SK-N-SH treated with all-trans-retinoic acid at 6 μM for 48 hours (cell line): ENCODE data around the gene OR2A12.

Source experiments
- ARNTL ChIP-seq: fragments of 450-650 bp; formaldehyde crosslinking; IDR thresholded peaks from 2 replicates; pipeline ENCODE4 v1.5.0; 2020; ENCODE audit warnings: low read depth, mild to moderate bottlenecking, moderate library complexity, borderline replicate concordance
- CSDC2 ChIP-seq: fragments of 250-450 bp; sonication (Bioruptor Pico); IDR thresholded peaks from 2 replicates; pipeline ENCODE4 v1.5.0; 2020; ENCODE audit warnings: mild to moderate bottlenecking, moderate library complexity
- ESRRG ChIP-seq: fragments of 250-450 bp; sonication (Bioruptor Pico); IDR thresholded peaks from 2 replicates; pipeline ENCODE4 v1.6.1; 2021; ENCODE audit warnings: mild to moderate bottlenecking
- PPARA ChIP-seq: fragments of 250-450 bp; sonication (Bioruptor Pico); IDR thresholded peaks from 2 replicates; pipeline ENCODE4 v1.5.0; 2020; ENCODE audit warnings: mild to moderate bottlenecking, borderline replicate concordance
- RARB ChIP-seq: fragments of 250-450 bp; sonication (Bioruptor Pico); IDR thresholded peaks from 2 replicates; pipeline ENCODE4 v1.8.0; 2021; ENCODE audit warnings: mild to moderate bottlenecking, moderate library complexity
- SNAI2 ChIP-seq: fragments of 250-450 bp; sonication (Bioruptor Pico); IDR thresholded peaks from 2 replicates; pipeline ENCODE4 v1.5.0; 2020; ENCODE audit warnings: mild to moderate bottlenecking, moderate library complexity
- ZNF565 ChIP-seq: fragments of 450-650 bp; formaldehyde crosslinking; conservative IDR thresholded peaks from 2 replicates; pipeline ENCODE4 v1.5.0; 2020; ENCODE audit warnings: low read depth, mild to moderate bottlenecking, moderate library complexity
- TF ChIP-seq, protein P1 (sequence below): fragments of 250-450 bp; sonication (Bioruptor Pico); IDR thresholded peaks from 2 replicates; pipeline ENCODE4 v1.8.0; 2021; ENCODE audit warnings: low read depth, mild to moderate bottlenecking, moderate library complexity, borderline replicate concordance
- TF ChIP-seq, protein P2 (sequence below): fragments of 250-450 bp; sonication (Bioruptor Pico); IDR thresholded peaks from 2 replicates; pipeline ENCODE4 v1.8.0; 2020; ENCODE audit warnings: mild to moderate bottlenecking, moderate library complexity, borderline replicate concordance

DNA sequence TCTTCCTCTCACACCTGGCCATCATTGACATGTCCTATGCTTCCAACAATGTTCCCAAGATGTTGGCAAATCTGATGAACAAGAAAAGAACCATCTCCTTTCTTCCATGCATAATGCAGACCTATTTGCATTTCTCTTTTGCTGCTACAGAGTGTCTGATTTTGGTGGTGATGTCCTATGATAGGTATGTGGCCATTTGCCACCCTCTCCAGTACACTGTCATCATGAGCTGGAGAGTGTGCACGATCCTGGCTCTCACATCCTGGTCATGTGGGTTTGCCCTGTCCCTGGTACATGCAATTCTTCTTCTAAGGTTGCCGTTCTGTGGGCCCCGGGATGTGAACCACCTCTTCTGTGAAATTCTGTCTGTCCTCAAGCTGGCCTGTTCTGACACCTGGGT is 56.1 kb downstream of the OR2A12 start:
- TF ChIP-seq ZNF565 (CRISPR knock-in tag) (no peak), RARB (CRISPR knock-in tag) (no peak), CSDC2 (CRISPR knock-in tag) (no peak), SNAI2 (no peak), PPARA (CRISPR knock-in tag) (no peak), ESRRG (no peak), ARNTL (no peak)
- TF ChIP-seq, protein P1, sequence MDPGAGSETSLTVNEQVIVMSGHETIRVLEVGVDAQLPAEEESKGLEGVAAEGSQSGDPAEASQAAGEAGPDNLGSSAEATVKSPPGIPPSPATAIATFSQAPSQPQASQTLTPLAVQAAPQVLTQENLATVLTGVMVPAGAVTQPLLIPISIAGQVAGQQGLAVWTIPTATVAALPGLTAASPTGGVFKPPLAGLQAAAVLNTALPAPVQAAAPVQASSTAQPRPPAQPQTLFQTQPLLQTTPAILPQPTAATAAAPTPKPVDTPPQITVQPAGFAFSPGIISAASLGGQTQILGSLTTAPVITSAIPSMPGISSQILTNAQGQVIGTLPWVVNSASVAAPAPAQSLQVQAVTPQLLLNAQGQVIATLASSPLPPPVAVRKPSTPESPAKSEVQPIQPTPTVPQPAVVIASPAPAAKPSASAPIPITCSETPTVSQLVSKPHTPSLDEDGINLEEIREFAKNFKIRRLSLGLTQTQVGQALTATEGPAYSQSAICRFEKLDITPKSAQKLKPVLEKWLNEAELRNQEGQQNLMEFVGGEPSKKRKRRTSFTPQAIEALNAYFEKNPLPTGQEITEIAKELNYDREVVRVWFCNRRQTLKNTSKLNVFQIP (CRISPR knock-in tag): no peak
- TF ChIP-seq, protein P2, sequence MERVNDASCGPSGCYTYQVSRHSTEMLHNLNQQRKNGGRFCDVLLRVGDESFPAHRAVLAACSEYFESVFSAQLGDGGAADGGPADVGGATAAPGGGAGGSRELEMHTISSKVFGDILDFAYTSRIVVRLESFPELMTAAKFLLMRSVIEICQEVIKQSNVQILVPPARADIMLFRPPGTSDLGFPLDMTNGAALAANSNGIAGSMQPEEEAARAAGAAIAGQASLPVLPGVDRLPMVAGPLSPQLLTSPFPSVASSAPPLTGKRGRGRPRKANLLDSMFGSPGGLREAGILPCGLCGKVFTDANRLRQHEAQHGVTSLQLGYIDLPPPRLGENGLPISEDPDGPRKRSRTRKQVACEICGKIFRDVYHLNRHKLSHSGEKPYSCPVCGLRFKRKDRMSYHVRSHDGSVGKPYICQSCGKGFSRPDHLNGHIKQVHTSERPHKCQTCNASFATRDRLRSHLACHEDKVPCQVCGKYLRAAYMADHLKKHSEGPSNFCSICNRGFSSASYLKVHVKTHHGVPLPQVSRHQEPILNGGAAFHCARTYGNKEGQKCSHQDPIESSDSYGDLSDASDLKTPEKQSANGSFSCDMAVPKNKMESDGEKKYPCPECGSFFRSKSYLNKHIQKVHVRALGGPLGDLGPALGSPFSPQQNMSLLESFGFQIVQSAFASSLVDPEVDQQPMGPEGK (CRISPR knock-in tag): no peak
